HepG2 (cell line): Measurements from ENCODE around the gene CCL27. TPM values are rescaled to one million over a fixed set of nuclear protein-coding genes. Genes with fewer than 3 reads are reported as not detected.

Experiments
- ARID4A ChIP-seq: sonication (generic); formaldehyde crosslinking; IDR thresholded peaks from 2 replicates; pipeline ENCODE4 v1.5.0; 2020; ENCODE audit warnings: mild to moderate bottlenecking, missing genetic modification reagents, borderline replicate concordance
- ARNT2 ChIP-seq: sonication (generic); formaldehyde crosslinking; IDR thresholded peaks from 2 replicates; pipeline ENCODE4 v1.8.0; 2022; ENCODE audit warnings: mild to moderate bottlenecking, low read depth, missing genetic modification reagents, moderate library complexity
- CENPT ChIP-seq: sonication (generic); formaldehyde crosslinking; IDR thresholded peaks from 2 replicates; pipeline ENCODE4 v1.8.0; 2022; ENCODE audit warnings: low read depth, mild to moderate bottlenecking, moderate library complexity, missing genetic modification reagents
- GATAD2A ChIP-seq: IDR thresholded peaks from 2 replicates; pipeline ENCODE4 v1.6.1; 2016
- KMT2B ChIP-seq: IDR thresholded peaks from 2 replicates; pipeline ENCODE4 v1.6.1; 2016; ENCODE audit warnings: missing genetic modification reagents, missing compliant biosample characterization
- MTA3 ChIP-seq: sonication (generic); formaldehyde crosslinking; IDR thresholded peaks from 2 replicates; pipeline ENCODE4 v1.4.0; 2020; ENCODE audit warnings: missing genetic modification reagents
- NFKBIZ ChIP-seq: IDR thresholded peaks from 2 replicates; pipeline ENCODE4 v1.6.1; 2018; ENCODE audit warnings: missing genetic modification reagents, missing compliant biosample characterization
- PCBP1 ChIP-seq: fragments of 200-400 bp; formaldehyde crosslinking; IDR thresholded peaks from 2 replicates; pipeline ENCODE4 v1.6.1; 2017; ENCODE audit warnings: mild to moderate bottlenecking, low read depth, low read length, borderline replicate concordance
- SNAPC4 ChIP-seq: sonication (generic); formaldehyde crosslinking; IDR thresholded peaks from 2 replicates; pipeline ENCODE4 v1.4.0; 2020; ENCODE audit warnings: mild to moderate bottlenecking, missing genetic modification reagents
- TBX3 ChIP-seq: fragments of 450-650 bp; IDR thresholded peaks from 2 replicates; pipeline ENCODE4 v1.6.1; 2017; ENCODE audit warnings: antibody characterized with exemption, mild to moderate bottlenecking, inconsistent platforms, borderline replicate concordance
- TEF ChIP-seq: sonication (generic); formaldehyde crosslinking; IDR thresholded peaks from 2 replicates; pipeline ENCODE4 v1.5.0; 2020; ENCODE audit warnings: missing genetic modification reagents
- ZNF224 ChIP-seq: sonication (generic); formaldehyde crosslinking; IDR thresholded peaks from 2 replicates; pipeline ENCODE4 v1.5.0; 2020; ENCODE audit warnings: mild to moderate bottlenecking, missing genetic modification reagents
- ZNF251 ChIP-seq: sonication (generic); formaldehyde crosslinking; IDR thresholded peaks from 2 replicates; pipeline ENCODE4 v1.9.0; 2021; ENCODE audit warnings: mild to moderate bottlenecking, missing genetic modification reagents
- ZNF274 ChIP-seq: sonication (generic); formaldehyde crosslinking; IDR thresholded peaks from 2 replicates; pipeline ENCODE4 v1.5.1; 2020; ENCODE audit warnings: mild to moderate bottlenecking, missing genetic modification reagents
- ZNF329 ChIP-seq: sonication (generic); formaldehyde crosslinking; IDR thresholded peaks from 2 replicates; pipeline ENCODE4 v1.9.0; 2021; ENCODE audit warnings: low read depth, mild to moderate bottlenecking, missing genetic modification reagents
- ZNF546 ChIP-seq: sonication (generic); formaldehyde crosslinking; conservative IDR thresholded peaks from 2 replicates; pipeline ENCODE4 v1.8.1; 2023; ENCODE audit warnings: mild to moderate bottlenecking, missing genetic modification reagents
- polyA plus RNA-seq, 8 experiments: library from polyadenylated mRNA; depleted of rRNA in 3 of 8; stranded (reverse) in 7 of 8; unstranded in 1 of 8; fragments of >200 nt; fragmentation: Illumina TruSeq in 4 of 8; extraction: Trizol in 4 of 8; gene quantifications; 2 replicates each; pipeline versions ENCODE4 v1.2.1 to v1.2.3, GENCODE V29; 2011 to 2016; ENCODE audit warnings: low read depth in 4 of 8, missing spikeins in 1 of 8, mixed read lengths in 1 of 8; ENCODE audit not compliant: insufficient read depth in 1 of 8
- total RNA-seq, 5 experiments: library from RNA; depleted of rRNA; stranded (reverse); fragments of >200 nt; fragmentation: Illumina TruSeq; extraction: Trizol; gene quantifications; 2 replicates each; pipeline ENCODE4 v1.2.3, GENCODE V29; 2016; ENCODE audit warnings: low read depth in 1 of 5

CCL27 gene
- total and polyA plus RNA-seq, 2 of the 13 experiments (the other 11 are each of a cell fraction or from before 2014, with no cell fraction given) = not detected

- TF ChIP-seq CENPT (CRISPR knock-in tag) (0 out of 2 replicates have a peak, but pooled peaks have one; percentile 13), TEF (CRISPR knock-in tag) (no peak), ZNF224 (CRISPR knock-in tag) (no peak), MTA3 (no peak), KMT2B (CRISPR knock-in tag) (no peak), ZNF274 (CRISPR knock-in tag) (peak; percentile 78), NFKBIZ (CRISPR knock-in tag) (0 out of 2 replicates have a peak, but pooled peaks have one; percentile 15), ARNT2 (CRISPR knock-in tag) (peak; percentile 84), TBX3 (no peak), SNAPC4 (CRISPR knock-in tag) (0 out of 2 replicates have a peak, but pooled peaks have one; percentile 15), ARID4A (CRISPR knock-in tag) (peak; percentile 89; the same call in 1 of the 2 replicates), ZNF329 (peak; percentile 96), ZNF546 (peak; percentile 85; the same call in 1 of the 2 replicates), GATAD2A (CRISPR knock-in tag) (0 out of 2 replicates have a peak, but pooled peaks have one; percentile 45), ZNF251 (CRISPR knock-in tag) (no peak), PCBP1 (0 out of 2 replicates have a peak, but pooled peaks have one; percentile 41)
- TF ChIP-seq, all 625 proteins: peak for 274
These were observed 24.9 kb downstream of the CCL27 start, which contains the start of gene SIGMAR1 (continued) for GRCh38 chr9:34637356-34638137.
